PC-3 (cell line): Measurements from ENCODE around the gene NFYA. TPM values are rescaled to one million over a fixed set of nuclear protein-coding genes. Genes with fewer than 3 reads are reported as not detected.

Source experiments
- ATAC-seq: fragments of 200-7000 bp; cut with Tn5 transposase; 2 replicates; pipeline ENCODE4 v1.9.1; 2020; ENCODE audit warnings: mild to moderate bottlenecking, moderate library complexity
- BruUV-seq: library from RNA; stranded (reverse); fragments of 400-500 nt; replicated peaks from 2 replicates; lab custom pipeline; 2021; lab: Mats Ljungman, UMichigan
- CTCF ChIA-PET: fragments of 300-600 bp; sonication (Branson Sonifier 250); formaldehyde crosslinking; loops from one replicate; lab custom pipeline; 2022; ENCODE audit warnings: antibody characterized with exemption; lab: Charles Lee
- POLR2A ChIA-PET: fragments of 300-600 bp; sonication (Branson Sonifier 250); formaldehyde crosslinking; loops from one replicate; lab custom pipeline; 2022; ENCODE audit warnings: antibody characterized with exemption; ENCODE audit not compliant: unreplicated experiment; lab: Charles Lee
- DNase-seq: peaks from one replicate; pipeline ENCODE4 v3.0.0-alpha.2; 2015
- H2AFZ ChIP-seq: fragments of 300-600 bp; sonication (generic); 2 replicates; pipeline ENCODE4 v1.6.0; 2016; ENCODE audit warnings: antibody characterized with exemption, low read length
- H3F3A ChIP-seq: fragments of 300-600 bp; sonication (generic); one replicate; pipeline ENCODE4 v1.6.0; 2017; ENCODE audit warnings: antibody characterized with exemption, low read length, control low read depth, mild to moderate bottlenecking; ENCODE audit not compliant: unreplicated experiment
- H3K27ac ChIP-seq: fragments of 300-600 bp; sonication (generic); 2 replicates; pipeline ENCODE4 v1.5.1; 2016; ENCODE audit warnings: mild to moderate bottlenecking, low read length
- H3K27me3 ChIP-seq: fragments of 300-600 bp; sonication (generic); 2 replicates; pipeline ENCODE4 v1.6.1; 2016; ENCODE audit warnings: low read length, mixed read lengths
- H3K36me3 ChIP-seq: fragments of 300-600 bp; sonication (generic); 2 replicates; pipeline ENCODE4 v1.6.1; 2016; ENCODE audit warnings: low read depth, mixed run types, low read length, mixed read lengths
- H3K4me1 ChIP-seq: fragments of 300-600 bp; sonication (generic); 2 replicates; pipeline ENCODE4 v1.5.1; 2016; ENCODE audit warnings: low read length; ENCODE audit not compliant: insufficient read depth
- H3K4me2 ChIP-seq: fragments of 300-600 bp; sonication (generic); 2 replicates; pipeline ENCODE4 v1.6.0; 2016; ENCODE audit warnings: low read length
- H3K4me3 ChIP-seq: fragments of 300-600 bp; sonication (generic); 2 replicates; pipeline ENCODE4 v1.5.1; 2016; ENCODE audit warnings: mild to moderate bottlenecking, low read length, mixed read lengths
- H3K79me2 ChIP-seq: fragments of 300-600 bp; sonication (generic); 2 replicates; pipeline ENCODE4 v1.6.1; 2017; ENCODE audit warnings: low read length, mixed read lengths
- H3K9ac ChIP-seq: fragments of 300-600 bp; sonication (generic); 2 replicates; pipeline ENCODE4 v1.6.0; 2016; ENCODE audit warnings: mild to moderate bottlenecking, low read length
- H3K9me2 ChIP-seq: fragments of 300-600 bp; sonication (generic); replicated peaks from 2 replicates; pipeline ENCODE4 v1.6.1; 2016; ENCODE audit warnings: mixed run types, low read length, mixed read lengths
- H3K9me3 ChIP-seq: fragments of 300-600 bp; sonication (generic); 2 replicates; pipeline ENCODE4 v1.6.1; 2016; ENCODE audit warnings: low read length, mixed read lengths
- H4K20me1 ChIP-seq: fragments of 300-600 bp; sonication (generic); 2 replicates; pipeline ENCODE4 v1.6.1; 2016; ENCODE audit warnings: low read length, mixed read lengths
- CTCF ChIP-seq: fragments of 300-600 bp; sonication (generic); conservative IDR thresholded peaks from 2 replicates; pipeline ENCODE4 v1.5.1; 2017; ENCODE audit warnings: antibody characterized with exemption, low read depth, mild to moderate bottlenecking, low read length
- EZH2 ChIP-seq: fragments of 300-600 bp; sonication (generic); IDR thresholded peaks from one replicate; pipeline ENCODE4 v1.6.1; 2017; ENCODE audit warnings: antibody characterized with exemption, mild to moderate bottlenecking, low read length; ENCODE audit not compliant: unreplicated experiment
- EZH2phosphoT487 ChIP-seq: fragments of 300-600 bp; sonication (generic); IDR thresholded peaks from 2 replicates; pipeline ENCODE4 v1.6.1; 2018; ENCODE audit warnings: mild to moderate bottlenecking, antibody characterized with exemption, low read length, borderline replicate concordance
- intact Hi-C: fragments of 100-400 bp; cut with micrococcal nuclease; formaldehyde crosslinking; loops from 2 replicates; pipeline ENCODE4 v1.9.0; 2023
- total RNA-seq: library from RNA; depleted of rRNA; stranded (reverse); fragments of >200 nt; gene quantifications from 2 replicates; pipeline ENCODE4 v1.2.3, GENCODE V29; 2014

NFYA gene
- total RNA-seq, 1 experiment from 2014 or later = 31.7 TPM

- Histone ChIP-seq H3K27ac (no peak overlapping the region), H3K27me3 (no peaks in the 10 kb centered on the region), H3K4me3 (no peak overlapping the region), H3K4me1 (no peaks in the 10 kb centered on the region), H3K79me2 (no peaks in the 10 kb centered on the region), H3K9me2 (no peaks in the 10 kb centered on the region), H3F3A (no peaks in the 10 kb centered on the region), H3K9me3 (no peaks in the 10 kb centered on the region), H2AFZ (no peak overlapping the region), H3K9ac (no peak overlapping the region), H4K20me1 (no peaks in the 10 kb centered on the region), H3K4me2 (no peak overlapping the region), H3K36me3 (peaks cover 3% of the 10 kb centered on the region; the same call in 1 of the 2 replicates)
- no TSS peak for BruUV-seq
- intact Hi-C loops = no loop called here
- TF ChIP-seq EZH2phosphoT487 = no peak
- TF ChIP-seq EZH2 = no peak
- TF ChIP-seq CTCF = no peak
- CTCF ChIA-PET = no interaction called here
- no peak for ATAC-seq
- no peak for DNase-seq
- POLR2A ChIA-PET = no interaction called here
Observed at GRCh38 chr6:41064841-41065240, 7.9 kb upstream of the NFYA start.

GRCh38 chr6:41065550-41066026 is 7.2 kb upstream of the NFYA start:
- Histone ChIP-seq H3K9ac (no peak overlapping the region), H3K9me2 (no peaks in the 10 kb centered on the region), H3K4me1 (peaks cover 5% of the 10 kb centered on the region), H3F3A (no peaks in the 10 kb centered on the region), H2AFZ (no peak overlapping the region), H3K9me3 (no peaks in the 10 kb centered on the region), H4K20me1 (no peaks in the 10 kb centered on the region), H3K4me2 (no peak overlapping the region), H3K4me3 (no peak overlapping the region), H3K36me3 (peaks cover 3% of the 10 kb centered on the region; the same call in 1 of the 2 replicates), H3K27me3 (no peaks in the 10 kb centered on the region), H3K79me2 (peaks cover 5% of the 10 kb centered on the region; the same call in 1 of the 2 replicates), H3K27ac (no peak overlapping the region)
- ATAC-seq (no peak), DNase-seq (no peak)
- ChIA-PET POLR2A (no interaction called here), CTCF (no interaction called here)
- TF ChIP-seq CTCF (no peak), EZH2phosphoT487 (no peak), EZH2 (no peak)
- intact Hi-C loops = loop anchor here (2.0 kb wide), 1 partner anchor 37 kb away; no protein-coding TSS in a partner anchor
- BruUV-seq = no TSS peak

GRCh38 chr6:41066867-41067304 is 5.9 kb upstream of the NFYA start:
- CTCF ChIA-PET = no interaction called here
- POLR2A ChIA-PET = no interaction called here
- DNase-seq = peak; percentile 81

More at GRCh38 chr6:41066867-41067304, 5.9 kb upstream of the NFYA start:
- Histone ChIP-seq H3K27ac (no peak overlapping the region), H3F3A (no peaks in the 10 kb centered on the region), H3K36me3 (peaks cover 3% of the 10 kb centered on the region; the same call in 1 of the 2 replicates), H3K27me3 (no peaks in the 10 kb centered on the region), H3K9me3 (no peaks in the 10 kb centered on the region), H3K4me1 (peaks cover 10% of the 10 kb centered on the region), H3K9me2 (no peaks in the 10 kb centered on the region), H4K20me1 (no peaks in the 10 kb centered on the region), H3K9ac (no peak overlapping the region), H3K79me2 (peaks cover 13% of the 10 kb centered on the region), H3K4me3 (no peak overlapping the region), H3K4me2 (no peak overlapping the region), H2AFZ (0 out of 2 replicates have a peak overlapping the region, but pooled peaks have one; percentile 15)
- intact Hi-C loops = loop anchor here (1.0 to 2.0 kb wide), 3 partner anchors 38 to 172 kb away; no protein-coding TSS in a partner anchor
- TF ChIP-seq EZH2 (no peak), EZH2phosphoT487 (no peak), CTCF (peak; percentile 90)
- ATAC-seq = peak; percentile 23
- BruUV-seq = no TSS peak
